IMR-90 (cell line): ENCODE data around the gene SAMD7. TPM values are rescaled to one million over a fixed set of nuclear protein-coding genes. Genes with fewer than 3 reads are reported as not detected.

ENCODE experiments used
- ATAC-seq: fragments of 200-7000 bp; cut with Tn5 transposase; 2 replicates; pipeline ENCODE4 v1.9.1; 2020; ENCODE audit warnings: low read depth, mild to moderate bottlenecking, moderate library complexity
- BruUV-seq: library from RNA; stranded (reverse); fragments of 400-500 nt; replicated peaks from 2 replicates; lab custom pipeline; 2021; lab: Mats Ljungman, UMichigan
- CTCF ChIA-PET: fragments of 300-600 bp; formaldehyde crosslinking; extraction: SDS; loops from one replicate; lab custom pipeline; 2021; ENCODE audit warnings: antibody characterized with exemption; lab: Yijun Ruan, JAX
- POLR2A ChIA-PET: fragments of 300-600 bp; sonication (Branson Sonifier 250); formaldehyde crosslinking; loops from one replicate; lab custom pipeline; 2022; ENCODE audit warnings: antibody characterized with exemption; ENCODE audit not compliant: unreplicated experiment; lab: Charles Lee
- DNase-seq: peaks from one replicate; pipeline ENCODE4 v3.0.0; 2013
- H2AFZ ChIP-seq: replicated peaks from 2 replicates; pipeline ENCODE3; 2013; ENCODE audit warnings: low read length, mild to moderate bottlenecking; ENCODE audit not compliant: poor library complexity
- H2AK5ac ChIP-seq: 2 replicates; pipeline ENCODE4 v1.6.1; 2013; ENCODE audit warnings: low read depth, low read length, inconsistent platforms
- H2AK9ac ChIP-seq: replicated peaks from 2 replicates; pipeline ENCODE3; 2013; ENCODE audit warnings: mild to moderate bottlenecking, low read depth, low read length, moderate library complexity; ENCODE audit not compliant: poor library complexity
- H2BK120ac ChIP-seq: 2 replicates; pipeline ENCODE4 v1.6.1; 2013; ENCODE audit warnings: low read depth, low read length, inconsistent platforms
- H2BK15ac ChIP-seq: 3 replicates; pipeline ENCODE4 v1.6.1; 2013; ENCODE audit warnings: low read depth, low read length, inconsistent platforms
- H2BK20ac ChIP-seq: 2 replicates; pipeline ENCODE4 v1.6.1; 2013; ENCODE audit warnings: low read depth, mild to moderate bottlenecking, inconsistent platforms, low read length, moderate library complexity
- H2BK5ac ChIP-seq: 2 replicates; pipeline ENCODE4 v1.6.1; 2013; ENCODE audit warnings: mild to moderate bottlenecking, low read depth, low read length, inconsistent platforms; ENCODE audit not compliant: poor library complexity, severe bottlenecking
- H3K14ac ChIP-seq: replicated peaks from 2 replicates; pipeline ENCODE4 v1.6.1; 2013; ENCODE audit warnings: low read depth, low read length, inconsistent platforms
- H3K18ac ChIP-seq: 2 replicates; pipeline ENCODE4 v1.6.1; 2013; ENCODE audit warnings: low read depth, low read length, control low read depth
- H3K23ac ChIP-seq: 2 replicates; pipeline ENCODE4 v1.6.1; 2013; ENCODE audit warnings: low read depth, low read length, inconsistent platforms
- H3K27ac ChIP-seq: 2 replicates; pipeline ENCODE4 v1.5.1; 2013; ENCODE audit warnings: mild to moderate bottlenecking, control low read depth, low read length; ENCODE audit not compliant: insufficient read depth
- H3K27me3 ChIP-seq: 2 replicates; pipeline ENCODE4 v1.6.1; 2013; ENCODE audit warnings: low read length; ENCODE audit not compliant: control insufficient read depth, insufficient read depth
- H3K36me3 ChIP-seq: 2 replicates; pipeline ENCODE4 v1.6.1; 2013; ENCODE audit warnings: low read length, mixed read lengths; ENCODE audit not compliant: control insufficient read depth, insufficient read depth
- H3K4ac ChIP-seq: 2 replicates; pipeline ENCODE4 v1.6.1; 2013; ENCODE audit warnings: low read depth, low read length, inconsistent platforms
- H3K4me1 ChIP-seq: 2 replicates; pipeline ENCODE4 v1.6.1; 2013; ENCODE audit warnings: low read length, mixed read lengths; ENCODE audit not compliant: control insufficient read depth, insufficient read depth
- H3K4me2 ChIP-seq: 2 replicates; pipeline ENCODE4 v1.6.1; 2013; ENCODE audit warnings: low read depth, mild to moderate bottlenecking, control low read depth, low read length, moderate library complexity
- H3K4me3 ChIP-seq: 2 replicates; pipeline ENCODE4 v1.5.1; 2013; ENCODE audit warnings: low read depth, mild to moderate bottlenecking, control low read depth, low read length, moderate library complexity; ENCODE audit not compliant: insufficient read depth
- H3K56ac ChIP-seq: 2 replicates; pipeline ENCODE4 v1.6.1; 2013; ENCODE audit warnings: low read length, inconsistent platforms; ENCODE audit not compliant: insufficient read depth; ENCODE audit errors: extremely low read depth
- H3K79me1 ChIP-seq, 2 experiments: 2 replicates each; pipeline ENCODE4 v1.6.1; 2013; ENCODE audit warnings: low read length in 2 of 2, inconsistent platforms in 1 of 2, low read depth in 1 of 2
- H3K9ac ChIP-seq: 2 replicates; pipeline ENCODE4 v1.6.1; 2013; ENCODE audit warnings: low read depth, low read length, control low read depth
- H3K9me1 ChIP-seq: 2 replicates; pipeline ENCODE4 v1.6.1; 2013; ENCODE audit warnings: low read length, inconsistent platforms; ENCODE audit not compliant: insufficient read depth
- H3K9me3 ChIP-seq: 2 replicates; pipeline ENCODE4 v1.6.1; 2013; ENCODE audit warnings: low read length; ENCODE audit not compliant: control insufficient read depth, insufficient read depth
- H4K20me1 ChIP-seq: 2 replicates; pipeline ENCODE4 v1.6.1; 2013; ENCODE audit warnings: low read length, inconsistent platforms; ENCODE audit not compliant: insufficient read depth
- H4K5ac ChIP-seq: 2 replicates; pipeline ENCODE4 v1.6.1; 2013; ENCODE audit warnings: mild to moderate bottlenecking, low read depth, low read length, control low read depth
- H4K8ac ChIP-seq, 2 experiments: 2 replicates each; pipeline ENCODE4 v1.6.1; 2013; ENCODE audit warnings: low read depth in 2 of 2, low read length in 2 of 2, control low read depth in 1 of 2, inconsistent platforms in 1 of 2
- H4K91ac ChIP-seq: 2 replicates; pipeline ENCODE4 v1.6.1; 2013; ENCODE audit warnings: low read depth, low read length, inconsistent platforms; ENCODE audit not compliant: insufficient read depth
- FOS ChIP-seq: fragments of 150-350 bp; IDR thresholded peaks from 2 replicates; pipeline ENCODE4 v1.6.1; 2016; ENCODE audit warnings: low read depth, low read length
- MAZ ChIP-seq: IDR thresholded peaks from 2 replicates; pipeline ENCODE4 v1.6.1; 2012; ENCODE audit warnings: low read depth, mild to moderate bottlenecking, low read length, improper control_type of control experiment, moderate library complexity, borderline replicate concordance
- MXI1 ChIP-seq: IDR thresholded peaks from 2 replicates; pipeline ENCODE4 v1.6.1; 2012; ENCODE audit warnings: low read depth, mild to moderate bottlenecking, low read length, moderate library complexity, borderline replicate concordance
- WGBS, 2 experiments: methylation state at CpG; one replicate each; pipeline versions ENCODE4 v1.1.5 to v1.1.7; 2013; ENCODE audit warnings: missing lambda C conversion rate in 2 of 2; ENCODE audit not compliant: insufficient read length in 1 of 2; ENCODE audit errors: extremely low coverage in 2 of 2; 5-methylcytosine and 5-hydroxymethylcytosine counted together
- dilution Hi-C: fragments of 300-500 bp; cut with HindIII; formaldehyde crosslinking; loops from one replicate; pipeline ENCODE4 v1.14.3; 2018; ENCODE audit warnings: low sequenced_read_pairs; ENCODE audit not compliant: unreplicated experiment
- in situ Hi-C: fragments of 300-500 bp; cut with MboI; formaldehyde crosslinking; loops from 3 replicates; pipeline ENCODE4 v1.14.3; 2019; ENCODE audit warnings: low sequenced_read_pairs, inconsistent platforms, mixed read lengths
- intact Hi-C: fragments of 100-400 bp; cut with micrococcal nuclease; formaldehyde crosslinking; loops from 2 replicates; pipeline ENCODE4 v1.10.0; 2022
- polyA plus RNA-seq, 3 experiments: library from polyadenylated mRNA; depleted of rRNA; stranded (reverse); fragments of >200 nt; gene quantifications; 2 replicates each; pipeline ENCODE4 v1.2.3, GENCODE V29; 2012; ENCODE audit warnings: low replicate concordance in 1 of 3
- total RNA-seq: library from RNA; depleted of rRNA; stranded (reverse); fragments of >200 nt; gene quantifications from 2 replicates; pipeline ENCODE4 v1.2.3, GENCODE V29; 2012

The SAMD7 gene
- total and polyA plus RNA-seq, 2 of the 4 experiments (the other 2 are of a cell fraction), result not detected

DNA sequence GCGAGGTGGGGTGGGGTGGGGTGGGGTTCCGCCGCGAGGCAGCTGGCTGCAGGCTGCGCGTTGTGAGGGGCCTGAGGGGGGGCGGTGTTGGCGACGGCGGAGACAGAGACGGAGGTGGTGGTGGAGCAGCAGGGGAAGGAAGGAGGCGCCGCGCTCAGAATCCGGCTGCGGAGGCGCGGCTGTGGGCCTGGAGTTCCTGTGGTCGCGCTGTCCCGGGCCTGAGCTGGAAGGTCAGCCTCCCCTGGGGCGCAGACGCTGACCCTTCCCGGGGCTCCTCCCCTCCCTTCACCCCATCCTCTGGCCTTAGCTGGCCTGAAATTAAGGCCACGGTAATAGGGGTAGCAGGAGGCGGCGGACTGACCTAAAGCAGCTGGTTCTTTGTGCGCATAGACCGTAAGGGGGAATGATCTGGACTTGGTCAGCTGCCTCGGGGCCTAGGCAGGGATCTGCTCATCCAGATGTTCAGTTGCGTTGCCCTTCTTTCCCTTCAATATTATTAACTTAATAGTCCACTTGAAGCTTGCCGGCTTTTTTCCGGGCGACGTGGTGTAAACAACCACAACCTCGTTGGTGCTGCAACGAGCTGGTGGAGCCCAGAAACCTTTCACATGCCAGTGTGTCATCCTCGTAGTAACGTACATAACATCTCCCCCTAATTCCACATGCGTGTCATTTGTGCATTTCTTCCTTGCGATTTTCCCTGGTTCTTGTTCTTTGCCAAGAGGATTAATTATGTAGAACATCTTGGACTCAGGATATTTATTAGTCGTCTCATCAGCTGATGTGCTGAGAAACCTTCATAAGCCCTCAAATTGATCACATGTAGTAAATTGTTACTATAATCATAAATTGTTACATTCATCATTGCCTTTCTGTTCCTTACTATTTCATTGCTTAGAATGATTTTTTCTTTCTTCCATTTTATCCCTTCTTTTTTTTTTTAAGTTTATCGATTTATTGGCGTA lies 55.9 kb downstream of the SAMD7 start:
- Histone ChIP-seq H2BK15ac (no peak overlapping the region), H3K4me1 (peaks cover 2% of the 10 kb centered on the region; the same call in 1 of the 2 replicates), H3K9me1 (peaks cover 3% of the 10 kb centered on the region; the same call in 1 of the 2 replicates), H2BK20ac (no peak overlapping the region), H3K14ac (peak overlapping the region; percentile 77), H3K23ac (peak overlapping the region; percentile 68), H2AFZ (peak overlapping the region; percentile 99), H2BK120ac (peak overlapping the region; percentile 57), H2BK5ac (peak overlapping the region; percentile 80), H3K9ac (peak overlapping the region; percentile 87), H3K9me3 (no peaks in the 10 kb centered on the region), H3K36me3 (peaks cover 1% of the 10 kb centered on the region; the same call in 1 of the 2 replicates), H4K91ac (peak overlapping the region; percentile 40), H3K27me3 (peaks cover 3% of the 10 kb centered on the region; the same call in 1 of the 2 replicates), H3K18ac (peak overlapping the region; percentile 55), H4K20me1 (peaks cover 39% of the 10 kb centered on the region), H4K5ac (peak overlapping the region; percentile 71), H2AK5ac (peak overlapping the region; percentile 42), H3K4me2 (peak overlapping the region; percentile 86), H4K8ac (peak overlapping the region; percentile 82 to 85; a peak in 3 of 4 replicates), H2AK9ac (peak overlapping the region; percentile 96), H3K4ac (peak overlapping the region; percentile 87), H3K56ac (peak overlapping the region; percentile 79), H3K27ac (peak overlapping the region; percentile 89), H3K4me3 (peak overlapping the region; percentile 99), H3K79me1 (peaks cover 3 to 37% of the 10 kb centered on the region in 2 experiments; a peak in 2 of 4 replicates)
- WGBS, 2 experiments, result 1% methylated on average over 14 of the region's 44 CpGs; no CpG with 5 or more reads in 1 of the 2 experiments
- intact Hi-C loops, result loop anchor here (5.0 kb wide), 1 partner anchor 105 kb away; no protein-coding TSS in a partner anchor
- dilution Hi-C loops, result no loop called here
- TF ChIP-seq MXI1 (peak; percentile 93), MAZ (peak; percentile 1; the same call in 1 of the 2 replicates), FOS (no peak)
- ChIA-PET POLR2A (interaction anchor here (0.6 kb wide), 2 partner anchors 8 to 39 kb away, joined by 3 to 4 read pairs; no protein-coding TSS in a partner anchor), CTCF (no interaction called here)
- in situ Hi-C loops, result no loop called here
- peak; percentile 49 for DNase-seq
- BruUV-seq, result TSS peak; percentile 41
- ATAC-seq, result peak; percentile 84
